GM18519 (cell line): ENCODE results near the gene RIC1.
"Not testable (repeated sequence)": the region's sequence is repeated elsewhere in the genome, so short reads cannot be mapped to it uniquely, and the experiment has no call there.

Experiments
- ATAC-seq: cut with Tn5 transposase; IDR thresholded peaks from one replicate; pipeline ENCODE4 v1.9.1; 2021; ENCODE audit warnings: mild to moderate bottlenecking, moderate library complexity; ENCODE audit not compliant: unreplicated experiment, low FRiP score

RIC1 gene

GRCh38 chr9:5667391-5667790, 38.5 kb downstream of the RIC1 start:
- no peak for ATAC-seq

GRCh38 chr9:5670079-5670478, 41.2 kb downstream of the RIC1 start:
- no peak for ATAC-seq

- no peak for ATAC-seq
Observed at GRCh38 chr9:5671711-5672353, 42.9 kb downstream of the RIC1 start.

- not testable (repeated sequence) for ATAC-seq
Observed at GRCh38 chr9:5675046-5675445, 46.1 kb downstream of the RIC1 start.

GRCh38 chr9:5683591-5683990, 54.7 kb downstream of the RIC1 start:
- not testable (repeated sequence) for ATAC-seq

- ATAC-seq, result no peak
Observed at GRCh38 chr9:5684101-5684500, 55.2 kb downstream of the RIC1 start.

GRCh38 chr9:5688109-5688508, 59.2 kb downstream of the RIC1 start:
- no peak for ATAC-seq

GRCh38 chr9:5690278-5690677, 61.4 kb downstream of the RIC1 start:
- no peak for ATAC-seq

GRCh38 chr9:5695860-5696259, 67.0 kb downstream of the RIC1 start:
- no peak for ATAC-seq

- ATAC-seq, result peak; percentile 71
Observed at GRCh38 chr9:5696884-5697283, 68.0 kb downstream of the RIC1 start.

- no peak for ATAC-seq
Observed at GRCh38 chr9:5698004-5698403, 69.1 kb downstream of the RIC1 start.

GRCh38 chr9:5698810-5699556, 70.1 kb downstream of the RIC1 start:
- ATAC-seq, result no peak

- no peak for ATAC-seq
Observed at GRCh38 chr9:5708414-5708813, 79.5 kb downstream of the RIC1 start.

- ATAC-seq, result no peak
Observed at GRCh38 chr9:5712651-5713390, 83.9 kb downstream of the RIC1 start.

GRCh38 chr9:5714501-5715401, 85.8 kb downstream of the RIC1 start:
- no peak for ATAC-seq

GRCh38 chr9:5715548-5716127, 86.7 kb downstream of the RIC1 start:
- ATAC-seq, result no peak

GRCh38 chr9:5717434-5717833, 88.5 kb downstream of the RIC1 start:
- ATAC-seq, result not testable (repeated sequence)

GRCh38 chr9:5718296-5719032, 89.6 kb downstream of the RIC1 start:
- ATAC-seq, result no peak

- ATAC-seq, result no peak
Observed at GRCh38 chr9:5719100-5719926, 90.4 kb downstream of the RIC1 start.
